NCI-H2107 treated with DMSO at 0.1 percent for 48 hours (cell line): ENCODE data around the gene GKN2.

Source experiments
- DNase-seq: peaks from one replicate; lab custom pipeline; 2025; ENCODE audit not compliant: unreplicated experiment; lab: John Stamatoyannopoulos, UW

The GKN2 gene

GRCh38 chr2:68952887-68953521 is at the start of gene GKN2:
Gene GKN2, minus strand, starts transcription at chr2:68952893. Its CDS starts 32 bp downstream, at chr2:68952861.
- DNase-seq: no peak

DNA sequence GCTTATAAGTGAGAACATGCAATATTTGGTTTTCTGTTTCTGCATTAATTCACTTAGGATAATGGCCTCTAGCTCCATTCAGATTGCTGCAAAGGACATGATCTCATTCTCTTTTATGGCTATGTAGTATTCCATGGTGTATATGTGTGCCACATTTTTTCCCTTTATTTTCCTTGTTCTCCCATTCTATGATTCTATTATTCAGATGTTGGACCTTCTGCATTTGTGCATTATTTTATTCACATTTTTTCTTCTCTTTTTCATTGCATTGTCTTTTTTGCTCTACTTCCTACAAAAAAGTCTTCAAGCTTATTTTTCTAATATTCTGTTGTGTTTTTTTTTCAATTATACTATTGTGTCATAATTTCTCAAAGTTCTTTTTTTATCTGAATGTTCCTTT is 49.2 kb upstream of the GKN2 start:
- DNase-seq: no peak

DNA sequence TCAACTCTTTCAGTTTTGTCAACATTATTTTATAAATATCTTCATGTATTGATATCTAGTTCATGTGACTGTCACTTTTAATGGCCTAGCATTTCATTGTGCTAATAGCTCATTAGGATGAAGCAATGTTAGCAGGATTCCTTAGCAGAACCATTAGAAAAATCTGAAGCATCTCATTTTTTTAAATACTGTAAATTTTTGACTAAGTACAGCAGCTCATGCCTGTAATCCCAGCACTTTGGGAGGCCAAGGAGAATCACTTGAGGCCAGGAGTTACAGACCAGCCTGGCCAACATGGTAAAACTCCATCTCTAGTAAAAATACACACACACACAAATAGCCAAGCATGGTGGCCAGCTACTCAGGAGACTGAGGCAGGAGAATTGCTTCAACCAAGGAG is 44.7 kb upstream of the GKN2 start:
- no peak for DNase-seq

GRCh38 chr2:68995916-68996315 is 43.2 kb upstream of the GKN2 start:
- DNase-seq: no peak

DNA sequence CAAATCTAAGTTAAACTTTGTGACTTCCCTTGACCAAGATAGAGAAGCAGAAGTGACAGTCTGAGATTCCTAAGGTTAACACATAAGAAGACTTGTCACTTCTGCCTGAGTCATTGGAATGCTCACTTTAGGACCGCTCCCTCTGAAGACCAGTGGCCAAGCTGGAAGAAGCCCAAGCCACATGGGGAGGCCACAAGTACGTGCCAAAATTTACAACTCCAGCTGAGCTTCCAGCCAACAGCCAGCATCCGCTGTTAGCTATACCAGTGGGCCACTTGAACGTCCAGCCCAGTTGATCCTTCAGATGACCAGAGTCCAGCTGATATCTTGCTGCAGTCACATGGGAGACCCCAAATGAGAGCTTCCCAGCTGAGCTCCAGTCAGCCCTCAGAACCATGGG is 42.2 kb upstream of the GKN2 start:
- no peak for DNase-seq

GRCh38 chr2:68993660-68994059 is 41.0 kb upstream of the GKN2 start:
- no peak for DNase-seq

- DNase-seq: no peak
These were observed 40.2 kb upstream of the GKN2 start for GRCh38 chr2:68992933-68993332.

GRCh38 chr2:68992341-68992740 is 39.6 kb upstream of the GKN2 start:
- no peak for DNase-seq

DNA sequence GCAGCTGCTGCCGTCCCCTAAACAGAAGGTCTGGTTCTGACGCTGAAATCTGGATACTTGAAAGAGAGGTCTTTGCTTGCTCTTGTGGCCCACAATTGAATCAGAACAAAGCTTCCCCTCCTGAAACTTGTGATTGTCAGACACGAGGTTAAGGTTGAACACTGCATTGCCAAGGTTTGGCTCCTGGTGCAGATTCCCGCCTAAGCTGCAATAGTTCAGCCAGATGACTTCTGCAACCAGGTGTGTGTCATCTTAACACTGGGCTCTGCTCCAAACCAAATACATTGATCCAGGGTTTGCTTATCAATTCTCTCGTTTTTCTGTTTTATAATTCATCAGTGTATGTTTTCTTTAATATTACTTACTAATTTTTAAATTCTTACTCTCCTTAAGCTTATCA is 36.3 kb upstream of the GKN2 start:
- no peak for DNase-seq

DNA sequence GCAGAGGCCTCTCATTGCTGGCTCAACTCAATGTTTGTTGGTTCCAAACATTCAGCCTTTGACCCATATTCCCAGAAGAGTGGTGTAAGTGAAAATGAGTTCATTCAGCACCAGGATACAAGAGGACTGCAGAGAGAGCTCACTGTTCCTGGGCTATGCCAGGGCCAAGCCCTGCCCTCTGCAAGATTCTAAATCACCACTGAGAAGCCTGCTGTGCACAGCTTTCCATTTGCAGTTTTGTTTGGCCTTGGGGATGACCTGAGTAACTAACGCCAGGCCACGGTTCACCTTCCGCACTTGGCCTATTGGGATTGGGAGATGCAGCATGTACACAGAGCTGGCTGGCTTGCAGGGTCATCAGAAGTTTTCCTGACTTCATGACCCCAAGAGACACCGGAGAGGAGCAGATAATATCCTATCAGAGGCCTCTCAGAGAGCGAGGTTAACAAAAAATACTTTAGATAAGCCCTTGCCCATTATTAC is 34.4 kb upstream of the GKN2 start:
- no peak for DNase-seq

DNA sequence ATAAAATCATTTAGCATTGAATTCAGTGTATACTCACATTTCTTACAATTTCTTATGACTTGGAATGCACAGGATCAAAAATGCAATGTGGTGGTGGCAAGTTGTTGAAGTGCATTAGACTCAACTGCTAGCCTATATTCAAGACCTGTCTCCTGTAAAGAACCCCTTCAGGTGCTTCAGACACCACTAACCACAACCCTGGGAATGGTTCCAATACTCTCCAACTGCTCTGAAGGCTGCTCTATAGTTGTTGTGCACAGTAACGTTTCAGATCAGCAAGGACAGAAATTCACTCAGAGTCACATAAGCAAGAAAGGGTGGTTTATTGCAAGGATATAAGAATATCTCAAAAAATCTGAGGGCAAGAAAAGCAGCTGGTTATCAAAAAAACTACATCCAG is 28.3 kb upstream of the GKN2 start:
- peak; percentile 89 for DNase-seq

DNA sequence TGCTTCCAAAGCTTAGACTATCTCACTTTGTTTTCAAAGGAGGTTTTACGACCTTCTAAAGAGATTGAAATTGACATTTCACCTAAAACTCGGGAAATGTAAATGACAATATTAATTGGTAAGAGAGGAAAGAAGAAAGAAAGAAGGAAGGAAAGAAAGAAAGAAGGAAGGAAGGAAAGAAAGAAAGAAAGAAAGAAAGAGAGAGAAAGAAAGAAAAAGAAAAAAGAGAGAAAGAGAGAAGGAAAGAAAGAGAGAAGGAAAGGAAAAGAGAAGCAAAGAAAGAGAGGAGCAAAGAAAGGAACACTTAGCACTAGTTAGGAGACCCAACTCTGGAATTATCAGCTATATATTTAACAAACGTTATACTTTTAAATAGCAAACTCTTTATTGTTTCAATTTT is 25.4 kb upstream of the GKN2 start:
- no peak for DNase-seq

DNA sequence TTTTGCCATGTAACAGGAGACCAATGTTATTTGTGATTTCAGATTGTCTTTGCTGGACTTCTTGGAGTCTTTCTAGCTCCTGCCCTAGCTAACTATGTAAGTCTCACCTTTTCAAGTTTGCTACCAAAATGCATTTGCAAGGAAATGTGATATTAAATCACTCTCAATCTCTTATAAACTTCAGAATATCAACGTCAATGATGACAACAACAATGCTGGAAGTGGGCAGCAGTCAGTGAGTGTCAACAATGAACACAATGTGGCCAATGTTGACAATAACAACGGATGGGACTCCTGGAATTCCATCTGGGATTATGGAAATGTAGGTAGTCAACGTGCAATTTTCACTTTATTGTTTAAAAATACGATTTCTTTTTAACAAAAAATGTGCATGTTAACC is 24.8 kb upstream of the GKN2 start:
- DNase-seq: no peak

DNA sequence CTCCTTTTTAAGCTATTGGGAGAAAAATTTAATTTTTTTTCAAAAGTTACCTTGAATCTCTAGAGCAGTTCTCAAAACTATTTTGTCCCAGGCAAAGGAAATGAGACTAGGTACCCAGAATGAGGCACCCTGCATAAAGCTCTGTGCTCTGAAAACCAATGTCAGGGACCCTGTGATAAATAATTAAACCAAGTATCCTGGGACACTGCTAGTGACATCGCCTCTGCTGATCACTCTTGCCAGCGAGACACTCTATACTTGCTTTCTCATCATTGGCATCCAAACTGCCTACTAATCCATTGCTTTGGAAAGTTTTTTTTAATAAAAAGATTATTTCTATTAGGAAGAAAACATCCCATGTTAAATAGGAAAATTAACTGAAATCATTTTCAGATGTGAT is 23.2 kb upstream of the GKN2 start:
- no peak for DNase-seq

DNA sequence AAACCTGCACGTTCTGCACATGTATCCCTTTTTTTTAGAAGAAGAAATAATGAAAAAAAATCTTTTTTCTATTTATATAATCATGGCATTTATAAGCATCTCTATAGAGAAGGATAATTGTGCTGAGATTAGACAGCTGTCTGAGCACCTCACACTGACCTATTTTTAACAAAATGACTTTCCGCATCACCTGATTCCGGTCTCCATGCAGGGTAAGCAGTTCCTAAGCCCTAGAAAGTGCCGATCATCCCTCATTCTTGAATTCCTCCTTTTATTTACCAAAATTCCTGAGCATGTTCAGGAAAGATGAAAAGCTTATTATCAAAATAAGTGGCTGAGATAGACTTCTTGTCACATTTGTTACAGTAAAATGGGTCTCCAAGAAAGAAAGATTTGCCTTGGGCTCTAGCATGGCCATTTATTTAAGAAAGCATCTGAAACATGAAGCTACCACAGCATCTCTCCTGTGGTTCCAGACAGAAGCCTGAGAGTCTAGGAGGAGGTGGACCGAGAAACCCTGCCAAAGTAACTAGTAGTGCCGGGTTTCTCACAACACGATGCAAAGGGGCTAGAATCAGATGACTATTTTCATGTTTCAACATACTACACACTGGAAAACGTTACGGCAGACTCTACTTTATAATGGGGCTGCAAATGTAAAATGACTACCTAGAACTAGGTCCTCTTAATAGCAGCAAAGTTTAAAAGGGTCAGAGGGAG is 22.4 kb upstream of the GKN2 start:
- no peak for DNase-seq

DNA sequence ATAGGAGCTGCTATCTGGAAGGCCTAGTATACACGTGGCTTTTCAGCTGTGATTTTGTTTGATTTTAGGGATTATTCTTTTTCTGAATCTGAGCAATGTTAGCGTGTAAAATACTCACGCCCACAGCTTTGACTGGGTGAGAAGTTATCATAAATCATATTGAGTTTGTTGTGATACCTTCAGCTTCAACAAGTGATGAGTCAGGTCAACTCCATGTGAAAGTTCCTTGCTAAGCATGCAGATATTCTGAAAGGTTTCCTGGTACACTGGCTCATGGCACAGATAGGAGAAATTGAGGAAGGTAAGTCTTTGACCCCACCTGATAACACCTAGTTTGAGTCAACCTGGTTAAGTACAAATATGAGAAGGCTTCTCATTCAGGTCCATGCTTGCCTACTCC is 21.6 kb upstream of the GKN2 start, which contains the start of gene GKN1:
Gene GKN1 (plus strand): TSS at position 386 of the 400 bp plus-strand sequence. CDS start 42 bp downstream, outside the sequence.
- DNase-seq: no peak

DNA sequence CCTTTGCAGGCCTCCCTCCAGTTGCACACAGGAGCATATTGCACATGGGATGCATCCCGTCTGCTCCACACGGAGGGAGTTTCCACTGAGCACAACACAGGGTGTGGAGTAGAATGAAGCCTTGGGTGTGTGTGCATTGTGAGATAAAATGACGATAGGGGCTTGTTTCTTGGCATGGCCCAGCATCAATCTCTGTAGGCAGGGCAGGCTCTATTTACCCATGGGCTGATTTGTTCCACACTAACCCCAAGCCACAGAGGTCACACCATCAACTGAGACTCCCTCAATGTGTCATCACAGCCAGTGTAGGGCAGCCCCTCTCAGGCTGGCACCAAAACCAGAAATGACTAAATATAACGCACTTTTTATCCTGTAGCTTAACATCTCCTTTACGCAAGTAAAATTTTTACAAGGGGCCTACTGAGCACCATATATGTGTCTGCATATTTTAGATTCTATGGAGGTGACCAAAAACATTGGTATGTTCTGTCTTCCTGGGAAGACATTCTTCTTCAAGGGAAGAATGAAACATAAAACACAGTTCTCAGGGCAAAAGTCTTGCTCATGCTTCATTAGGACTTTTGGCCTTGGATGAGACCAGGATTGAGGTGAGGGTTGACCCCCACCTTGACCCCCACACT is 19.0 kb upstream of the GKN2 start:
- no peak for DNase-seq

- no peak for DNase-seq
These were observed 18.0 kb upstream of the GKN2 start for GRCh38 chr2:68970566-68971265.

DNA sequence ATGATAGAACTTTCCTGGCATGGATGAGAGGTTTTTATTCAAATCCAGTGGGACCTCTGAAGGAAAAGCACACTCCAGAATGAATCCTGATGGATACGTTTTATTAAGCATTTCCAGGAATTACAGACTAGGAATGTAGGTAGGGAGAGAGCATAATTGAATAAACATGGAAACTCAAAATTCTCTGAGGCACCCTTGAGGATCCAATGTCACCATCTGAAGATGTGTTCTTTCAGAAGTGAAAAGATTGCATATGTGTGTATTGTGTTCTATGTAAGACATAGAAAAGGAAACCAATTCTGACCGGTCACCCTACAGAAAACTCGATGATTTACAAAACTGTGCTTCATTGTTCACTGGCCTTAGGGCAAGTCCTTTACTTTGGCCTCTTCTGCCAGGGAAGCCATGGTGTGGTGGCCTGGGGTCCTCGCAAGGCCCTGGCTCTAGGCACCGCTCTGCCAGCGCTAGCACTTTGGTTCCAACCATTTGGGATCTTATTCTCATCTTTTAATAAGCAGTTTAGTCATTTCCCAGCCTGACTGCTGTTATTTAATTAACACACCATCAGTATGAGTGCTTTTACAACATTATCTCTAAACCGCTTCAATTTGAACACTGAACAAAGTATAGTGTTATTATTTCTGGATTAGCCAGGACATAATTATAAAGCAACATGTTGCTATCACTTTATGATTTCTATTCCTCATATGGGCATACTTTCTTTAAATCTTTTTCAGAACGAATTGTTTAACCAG is 17.2 kb upstream of the GKN2 start:
- DNase-seq: no peak

DNA sequence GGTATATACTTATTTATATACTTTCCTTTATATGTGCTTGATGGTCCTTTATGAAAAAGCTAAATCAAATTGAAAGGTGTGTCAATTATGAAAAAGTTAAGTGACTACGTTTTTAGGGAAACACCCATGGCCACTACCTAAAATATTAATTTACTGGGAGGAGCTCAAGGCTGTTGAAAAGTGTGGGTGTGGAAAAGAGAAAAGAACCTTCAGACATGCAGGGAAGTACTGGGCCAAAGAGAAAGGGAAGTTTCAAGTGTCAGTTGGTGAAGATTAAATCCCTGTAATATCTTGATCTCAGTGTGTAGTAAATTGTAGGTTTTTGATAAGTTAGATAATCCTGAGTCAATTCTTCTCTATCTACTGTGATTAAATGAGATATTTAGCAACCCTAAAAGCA is 15.5 kb upstream of the GKN2 start:
- DNase-seq: no peak

DNA sequence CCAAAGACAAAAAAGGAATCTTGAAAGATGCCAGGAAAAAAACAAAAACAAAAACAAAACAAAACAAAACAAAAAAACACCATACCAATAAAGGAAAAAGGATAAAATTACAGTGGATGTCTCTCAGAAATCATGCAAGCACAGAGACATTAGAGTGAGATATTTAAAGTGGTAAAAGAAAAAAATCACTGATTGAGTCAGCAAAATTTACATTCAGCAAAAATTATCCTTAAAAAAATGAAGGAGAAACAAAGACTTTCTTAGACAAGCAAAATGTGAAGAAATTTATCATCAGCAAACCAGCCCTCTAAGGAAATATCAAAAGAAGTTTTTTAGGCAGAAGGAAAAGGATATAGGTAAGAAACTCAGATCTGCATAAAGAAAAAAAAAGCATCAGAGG is 11.6 kb upstream of the GKN2 start:
- no peak for DNase-seq
